Activated T-cell treated with anti-CD3 and anti-CD28 coated beads, Interleukin-2, amount 50 U/mL, for 1 hour (primary cell): Measurements from ENCODE around the gene CFAP65.
A peak's percentile ranks its signal among the peaks of the same experiment; 100 is the strongest.

Source experiments
- DNase-seq: peaks from one replicate; pipeline ENCODE4 v3.0.0-alpha.2; 2020

Gene CFAP65

GRCh38 chr2:219041252-219041651 lies at the start of gene CFAP65:
TSS of gene CFAP65 (minus strand) at chr2:219041516. CDS start at chr2:219039048, 2,468 bp downstream.
- no peak for DNase-seq

GRCh38 chr2:219090436-219091299 lies 49.4 kb upstream of the CFAP65 start:
- no peak for DNase-seq

DNA sequence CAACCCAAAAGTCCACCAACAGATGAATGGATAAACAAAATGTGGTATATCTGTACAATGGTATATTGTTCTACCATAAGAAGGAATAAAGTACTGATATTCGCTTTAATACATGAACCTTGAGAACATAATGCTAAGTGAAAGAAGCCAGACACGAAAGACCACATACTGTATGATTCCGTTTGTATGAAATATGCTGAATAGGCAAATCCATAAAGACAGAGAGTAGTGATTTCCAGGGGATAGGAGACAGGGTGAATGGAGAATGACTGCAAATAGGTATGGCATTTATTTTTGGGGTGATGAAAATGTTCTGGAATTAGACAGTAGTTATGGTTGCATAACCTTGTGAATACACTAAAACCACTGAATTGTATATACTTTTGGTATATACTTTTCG lies 48.0 kb upstream of the CFAP65 start:
- no peak for DNase-seq

- no peak for DNase-seq
These were observed 46.5 kb upstream of the CFAP65 start for GRCh38 chr2:219087848-219088247.

DNA sequence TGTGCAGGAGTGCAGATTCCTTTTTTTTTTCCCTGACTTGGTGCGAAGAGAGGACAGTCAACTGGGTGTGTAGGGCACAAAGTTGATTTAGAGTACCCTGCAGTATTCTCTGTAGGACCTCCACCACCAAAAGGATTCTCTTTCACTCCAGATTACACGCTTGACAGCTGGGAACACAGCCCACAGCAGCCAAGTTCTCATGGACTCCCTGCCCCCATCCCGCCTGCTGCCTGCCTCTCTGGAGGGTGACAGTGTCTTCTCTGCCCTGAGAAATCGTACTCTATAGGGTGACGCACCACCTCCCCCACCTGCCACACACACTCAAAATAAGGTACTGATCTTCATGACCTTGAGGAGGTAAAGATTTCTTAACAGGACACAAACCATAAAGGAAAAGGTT lies 46.0 kb upstream of the CFAP65 start:
- DNase-seq = no peak

GRCh38 chr2:219086196-219086595 lies 44.9 kb upstream of the CFAP65 start:
- no peak for DNase-seq

- no peak for DNase-seq
These were observed 43.5 kb upstream of the CFAP65 start for GRCh38 chr2:219084791-219085190.

- DNase-seq = no peak
These were observed 41.1 kb upstream of the CFAP65 start for GRCh38 chr2:219082332-219082958.

GRCh38 chr2:219081701-219082331 lies 40.5 kb upstream of the CFAP65 start:
- no peak for DNase-seq

- no peak for DNase-seq
These were observed 39.8 kb upstream of the CFAP65 start for GRCh38 chr2:219081096-219081495.

GRCh38 chr2:219079417-219079816 lies 38.1 kb upstream of the CFAP65 start:
- DNase-seq = no peak

DNA sequence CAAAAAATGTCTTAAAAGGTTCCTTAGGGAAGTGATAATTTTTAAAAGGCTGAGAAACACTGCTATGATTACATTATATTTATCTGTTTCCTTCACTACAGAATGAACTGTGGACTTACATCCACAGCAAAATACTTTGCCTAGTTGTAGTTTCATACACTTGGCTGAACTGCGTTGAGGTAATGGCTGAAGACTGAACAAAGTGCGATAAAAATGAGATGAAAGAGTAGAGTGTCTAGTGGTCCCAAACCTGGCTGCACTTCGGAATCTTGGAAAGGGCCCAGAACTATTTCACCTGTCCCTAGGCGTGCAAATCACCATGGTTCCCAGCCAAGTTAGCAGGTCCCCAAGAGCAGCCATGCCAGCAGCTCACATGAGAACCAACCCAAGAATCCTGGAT lies 37.6 kb upstream of the CFAP65 start:
- DNase-seq = no peak

GRCh38 chr2:219078126-219078525 lies 36.8 kb upstream of the CFAP65 start:
- no peak for DNase-seq

DNA sequence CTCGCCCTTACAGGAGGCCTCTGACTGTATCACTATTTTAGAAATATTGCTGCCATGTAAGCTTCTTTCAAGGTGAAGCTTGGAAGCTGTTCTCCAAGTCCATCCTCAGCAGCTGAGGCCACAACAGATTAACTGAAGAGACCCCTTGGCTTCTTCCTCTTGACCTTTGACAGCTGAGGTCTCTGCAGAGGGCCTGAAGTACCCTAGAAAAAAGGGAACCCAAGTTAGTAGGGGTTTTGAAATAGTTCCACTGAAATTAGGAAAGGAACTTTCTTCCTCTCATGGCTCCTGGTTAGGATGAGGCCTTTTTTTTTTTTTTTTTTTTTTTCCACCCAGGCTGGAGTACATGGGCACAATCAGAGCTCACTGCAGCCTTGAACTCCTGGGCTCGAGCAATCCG lies 34.9 kb upstream of the CFAP65 start:
- DNase-seq = no peak

DNA sequence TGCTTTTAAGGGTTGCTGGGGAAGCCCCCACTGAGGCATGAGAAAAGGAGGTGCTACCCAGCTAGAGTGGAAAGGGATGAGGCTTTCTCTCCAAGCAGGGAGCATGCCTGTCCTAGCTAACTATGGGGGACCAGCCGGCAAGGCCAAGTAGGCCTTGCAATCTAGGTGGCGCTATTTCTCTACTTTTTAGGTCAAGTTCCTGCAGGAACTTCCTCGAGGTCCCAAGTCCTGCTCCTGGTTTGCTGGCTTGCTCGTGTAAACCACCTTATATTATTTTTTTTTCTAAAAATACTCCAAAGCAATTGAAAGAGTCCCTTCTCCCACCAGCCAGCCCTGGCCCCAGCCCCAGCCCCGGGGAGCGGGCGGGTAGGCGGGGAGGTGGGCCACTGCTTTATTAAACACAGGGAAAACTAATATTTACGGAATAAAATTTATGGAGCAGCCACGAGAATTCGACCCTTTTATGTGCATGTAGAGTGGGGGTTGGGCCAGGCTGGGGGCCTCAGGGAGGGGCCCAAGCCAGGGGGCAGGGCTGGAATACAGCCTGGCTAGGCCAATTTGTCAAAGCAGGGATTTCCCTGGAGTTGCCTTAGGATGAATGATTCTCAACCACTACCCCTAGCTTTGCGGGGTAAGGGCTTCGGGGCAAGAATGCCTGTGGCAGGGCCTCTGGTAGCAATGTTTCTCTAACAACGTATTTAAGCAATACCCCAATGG lies 32.3 kb upstream of the CFAP65 start:
- no peak for DNase-seq

DNA sequence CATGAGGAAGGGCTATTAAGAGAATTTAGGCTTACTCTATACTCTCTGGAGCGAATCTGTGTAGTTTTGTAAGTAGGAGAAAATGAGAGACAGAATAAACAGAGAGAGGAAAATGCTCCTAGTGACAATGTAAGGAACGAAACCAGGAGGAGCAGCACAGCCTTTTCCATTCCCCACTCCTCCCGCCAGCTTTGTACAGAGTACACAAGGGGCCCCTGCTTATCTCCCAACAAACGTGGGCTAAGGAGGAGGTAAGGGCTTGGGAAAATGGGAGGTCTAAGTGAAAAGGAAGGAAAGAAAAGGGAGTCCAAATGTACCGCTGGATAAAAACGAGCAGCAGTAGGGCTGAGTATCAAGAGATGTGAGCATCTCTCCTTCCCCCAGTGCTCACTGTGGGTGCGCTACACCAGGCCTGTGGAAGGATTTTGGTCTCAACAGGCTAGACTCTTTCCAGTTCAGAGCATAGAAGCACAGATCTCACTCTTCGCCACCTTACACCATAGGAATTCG lies 31.5 kb upstream of the CFAP65 start:
- no peak for DNase-seq

- DNase-seq = no peak
These were observed 30.0 kb upstream of the CFAP65 start for GRCh38 chr2:219071131-219071816.

DNA sequence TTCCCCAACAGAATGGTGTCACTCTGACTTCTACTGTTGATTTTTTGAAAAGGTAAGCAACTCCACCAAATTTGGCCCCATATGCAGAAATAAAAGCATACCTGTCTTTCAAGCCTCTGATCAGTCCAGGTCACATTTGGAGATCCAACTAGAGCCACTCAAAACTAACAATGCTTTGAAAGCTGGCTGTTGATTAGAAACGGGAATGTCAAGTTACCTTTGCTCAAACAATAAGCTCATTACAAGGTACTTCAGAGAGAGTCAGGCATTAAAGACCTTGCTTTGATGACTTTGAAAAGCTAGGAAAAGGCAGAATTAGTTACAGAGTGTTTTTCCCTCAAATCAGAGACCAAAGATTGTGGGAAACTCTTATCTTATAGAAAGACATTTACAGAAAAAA lies 24.2 kb upstream of the CFAP65 start:
- no peak for DNase-seq

DNA sequence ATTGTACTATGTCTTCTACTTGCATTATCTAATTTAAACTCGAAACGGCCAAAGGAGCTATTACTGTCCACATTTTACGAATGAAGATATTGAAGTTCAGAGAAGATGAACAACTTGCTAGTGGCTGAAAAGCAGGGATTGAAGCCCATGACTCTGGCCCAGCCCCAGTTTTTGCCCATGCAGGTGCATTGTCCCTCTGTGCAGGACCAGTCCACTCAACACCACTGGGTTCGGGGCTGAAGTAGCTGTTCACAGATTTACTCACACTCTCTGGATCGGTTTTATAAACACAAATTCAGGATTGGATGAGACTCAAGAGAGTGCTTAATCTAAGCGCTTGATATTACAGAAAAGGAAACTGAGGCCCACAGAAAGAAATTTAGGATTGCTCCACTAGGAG lies 20.8 kb upstream of the CFAP65 start:
- DNase-seq = no peak

DNA sequence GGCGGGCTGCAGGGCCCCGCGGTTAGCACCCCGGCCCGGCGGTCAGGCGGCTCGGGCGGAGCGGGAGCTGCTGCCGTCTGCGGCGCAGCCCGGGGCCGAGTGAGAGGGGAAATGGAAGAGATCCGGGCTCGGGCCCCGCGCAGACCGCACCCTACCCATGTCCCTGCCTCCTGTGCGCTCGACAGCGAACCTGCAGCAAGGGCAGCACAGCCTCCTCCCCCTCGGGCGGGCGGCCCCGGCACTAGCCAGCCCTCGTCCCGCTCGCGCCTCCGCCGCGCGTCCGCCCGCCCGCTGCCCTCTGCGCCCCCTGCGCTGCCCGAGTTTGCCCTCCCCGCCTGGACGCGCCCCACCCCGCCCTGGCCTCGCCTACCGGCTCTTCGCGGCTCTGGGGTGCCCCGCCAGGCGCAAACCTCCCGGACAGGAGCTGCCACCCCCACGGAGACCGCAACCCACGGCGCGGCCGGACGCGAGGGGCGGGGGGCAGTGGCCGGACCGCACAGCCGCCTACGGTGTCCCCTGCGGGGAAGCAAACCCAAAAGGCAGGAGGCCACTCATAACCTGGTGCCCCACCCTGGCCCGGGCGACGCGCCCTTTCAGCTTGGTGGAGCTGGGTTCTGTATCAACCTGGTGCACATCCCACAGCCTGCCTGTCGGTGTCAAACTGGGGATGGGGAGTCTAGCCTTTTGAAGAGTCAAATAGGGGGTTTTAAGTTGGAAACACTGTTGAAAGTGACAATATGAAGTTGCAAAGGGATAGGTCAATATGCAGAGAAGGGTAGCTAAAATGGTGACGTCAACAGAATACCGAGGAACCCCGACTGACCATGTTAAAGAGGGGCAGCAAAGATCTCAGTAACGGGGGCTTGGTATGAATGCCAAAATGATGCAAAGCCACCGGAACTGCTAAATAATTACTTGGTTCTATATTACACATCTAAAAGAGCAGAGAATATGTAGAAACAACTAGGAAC lies 19.8 kb upstream of the CFAP65 start, which contains the start of gene IHH:
Gene IHH, minus strand, starts transcription at position 101 of the 971 bp plus-strand sequence. CDS start 454 bp downstream, outside the sequence.
- peak; percentile 23 for DNase-seq
